Measurements from ENCODE around the gene SRPK2.

Gene SRPK2

GRCh38 chr7:105112440-105113418 is 276.0 kb downstream of the SRPK2 start:
- in situ Hi-C loops (cut with HindIII; ENCODE audit: low pct_ligation_motif_present, low sequenced_read_pairs), result no loop called here
- no peak for DNase-seq
- H3K27me3 ChIP-seq (replicated peaks), result no peaks in the 10 kb centered on the region
- H3K27ac ChIP-seq, result no peak overlapping the region
- TF ChIP-seq CTCF (IDR thresholded peaks at IDR 0.05; ENCODE audit: low read depth, low read length, missing control alignments), result no peak
- no peak overlapping the region for H3K4me3 ChIP-seq (ENCODE audit: low read depth, low read length)
- H3K36me3 ChIP-seq (replicated peaks), result peaks cover 52% of the 10 kb centered on the region

GRCh38 chr7:105107458-105107857 is 281.3 kb downstream of the SRPK2 start:
- H3K27ac ChIP-seq, result no peak overlapping the region
- H3K36me3 ChIP-seq (replicated peaks), result peaks cover 78% of the 10 kb centered on the region
- no peak for TF ChIP-seq CTCF (IDR thresholded peaks at IDR 0.05; ENCODE audit: low read depth, low read length, missing control alignments)
- H3K4me3 ChIP-seq (ENCODE audit: low read depth, low read length), result no peak overlapping the region
- no peaks in the 10 kb centered on the region for H3K27me3 ChIP-seq (replicated peaks)
- no peak for DNase-seq
- in situ Hi-C loops (cut with HindIII; ENCODE audit: low pct_ligation_motif_present, low sequenced_read_pairs), result no loop called here

GRCh38 chr7:105106473-105106872 is 282.2 kb downstream of the SRPK2 start:
- no peaks in the 10 kb centered on the region for H3K27me3 ChIP-seq (replicated peaks)

GRCh38 chr7:105105579-105105978 is 283.1 kb downstream of the SRPK2 start:
- no peak for DNase-seq
- in situ Hi-C loops (cut with HindIII; ENCODE audit: low pct_ligation_motif_present, low sequenced_read_pairs), result no loop called here
- H3K36me3 ChIP-seq (replicated peaks), result peaks cover 61% of the 10 kb centered on the region

More at GRCh38 chr7:105106473-105106872, 282.2 kb downstream of the SRPK2 start:
- Histone ChIP-seq H3K27ac (no peak overlapping the region), H3K36me3 (replicated peaks) (peaks cover 70% of the 10 kb centered on the region), H3K4me3 (ENCODE audit: low read depth, low read length) (no peak overlapping the region)
- in situ Hi-C loops (cut with HindIII; ENCODE audit: low pct_ligation_motif_present, low sequenced_read_pairs), result no loop called here
- no peak for DNase-seq
- no peak for TF ChIP-seq CTCF (IDR thresholded peaks at IDR 0.05; ENCODE audit: low read depth, low read length, missing control alignments)

GRCh38 chr7:105102557-105103352 is 286.0 kb downstream of the SRPK2 start:
- in situ Hi-C loops (cut with HindIII; ENCODE audit: low pct_ligation_motif_present, low sequenced_read_pairs), result no loop called here
- Histone ChIP-seq H3K36me3 (replicated peaks) (peaks cover 45% of the 10 kb centered on the region), H3K27ac (no peak overlapping the region), H3K27me3 (replicated peaks) (no peaks in the 10 kb centered on the region), H3K4me3 (ENCODE audit: low read depth, low read length) (no peak overlapping the region)
- TF ChIP-seq CTCF (IDR thresholded peaks at IDR 0.05; ENCODE audit: low read depth, low read length, missing control alignments), result no peak
- no peak for DNase-seq

More at GRCh38 chr7:105105579-105105978, 283.1 kb downstream of the SRPK2 start:
- Histone ChIP-seq H3K27me3 (replicated peaks) (no peaks in the 10 kb centered on the region), H3K27ac (no peak overlapping the region), H3K4me3 (ENCODE audit: low read depth, low read length) (no peak overlapping the region)
- no peak for TF ChIP-seq CTCF (IDR thresholded peaks at IDR 0.05; ENCODE audit: low read depth, low read length, missing control alignments)

All from brain microvascular endothelial cell (primary cell).